ENCODE results near the gene TBCD. TPM values are rescaled to one million over a fixed set of nuclear protein-coding genes. Genes with fewer than 3 reads are reported as not detected.

TBCD gene
- total RNA-seq, 2 experiments from 2014 or later: 87.8 to 145 TPM

- no peak for DNase-seq (ENCODE audit: low spot score)
Measured at GRCh38 chr17:82959990-82960418, 208.1 kb downstream of the TBCD start.

GRCh38 chr17:82960419-82961271 lies 208.8 kb downstream of the TBCD start:
- no peaks in the 10 kb centered on the region for H3K9me2 ChIP-seq (ENCODE audit: insufficient read depth, low read length)
- H2AFZ ChIP-seq (ENCODE audit: low read length): no peak overlapping the region
- peaks cover 12% of the 10 kb centered on the region for H3K36me3 ChIP-seq (ENCODE audit: insufficient read depth, low read length)
- TF ChIP-seq, protein P1, sequence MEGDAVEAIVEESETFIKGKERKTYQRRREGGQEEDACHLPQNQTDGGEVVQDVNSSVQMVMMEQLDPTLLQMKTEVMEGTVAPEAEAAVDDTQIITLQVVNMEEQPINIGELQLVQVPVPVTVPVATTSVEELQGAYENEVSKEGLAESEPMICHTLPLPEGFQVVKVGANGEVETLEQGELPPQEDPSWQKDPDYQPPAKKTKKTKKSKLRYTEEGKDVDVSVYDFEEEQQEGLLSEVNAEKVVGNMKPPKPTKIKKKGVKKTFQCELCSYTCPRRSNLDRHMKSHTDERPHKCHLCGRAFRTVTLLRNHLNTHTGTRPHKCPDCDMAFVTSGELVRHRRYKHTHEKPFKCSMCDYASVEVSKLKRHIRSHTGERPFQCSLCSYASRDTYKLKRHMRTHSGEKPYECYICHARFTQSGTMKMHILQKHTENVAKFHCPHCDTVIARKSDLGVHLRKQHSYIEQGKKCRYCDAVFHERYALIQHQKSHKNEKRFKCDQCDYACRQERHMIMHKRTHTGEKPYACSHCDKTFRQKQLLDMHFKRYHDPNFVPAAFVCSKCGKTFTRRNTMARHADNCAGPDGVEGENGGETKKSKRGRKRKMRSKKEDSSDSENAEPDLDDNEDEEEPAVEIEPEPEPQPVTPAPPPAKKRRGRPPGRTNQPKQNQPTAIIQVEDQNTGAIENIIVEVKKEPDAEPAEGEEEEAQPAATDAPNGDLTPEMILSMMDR (conservative IDR thresholded peaks at IDR 0.05; ENCODE audit: low read length): no peak
- no peaks in the 10 kb centered on the region for H3K79me2 ChIP-seq (ENCODE audit: insufficient read depth, low read depth, low read length)
- POLR2A ChIA-PET: no interaction called here
- no peak overlapping the region for H3K27ac ChIP-seq (ENCODE audit: low read depth, low read length, poor library complexity, severe bottlenecking)
- BruUV-seq (replicated peaks): no TSS peak
- H4K20me1 ChIP-seq (ENCODE audit: insufficient read depth, low read length): no peaks in the 10 kb centered on the region
- H3K9me3 ChIP-seq (ENCODE audit: low read length): peaks cover 6% of the 10 kb centered on the region; the same call in 1 of the 2 replicates
- no peak for DNase-seq (ENCODE audit: low spot score)
- no peak overlapping the region for H3K4me3 ChIP-seq (ENCODE audit: low read depth, low read length, poor library complexity, severe bottlenecking)
- H3K4me2 ChIP-seq (ENCODE audit: low read length): no peak overlapping the region
- H3K4me1 ChIP-seq (ENCODE audit: insufficient read depth, low read length, poor library complexity, severe bottlenecking): peaks cover 26% of the 10 kb centered on the region
- intact Hi-C loops (cut with micrococcal nuclease; ENCODE audit: unreplicated experiment): no loop called here
- CTCF ChIA-PET (ENCODE audit: unreplicated experiment): interaction anchor here (0.6 kb wide), 1 partner anchor 29 kb away, joined by 3 read pairs; no protein-coding TSS in a partner anchor

More at GRCh38 chr17:82959990-82960418, 208.1 kb downstream of the TBCD start:
- no peak for TF ChIP-seq EZH2phosphoT487 (IDR thresholded peaks at IDR 0.05; ENCODE audit: borderline replicate concordance, low read depth, low read length)
- TF ChIP-seq, protein P1 (conservative IDR thresholded peaks at IDR 0.05; ENCODE audit: low read length): no peak
- POLR2A ChIA-PET: no interaction called here
- BruUV-seq (replicated peaks): no TSS peak
- CTCF ChIA-PET (ENCODE audit: unreplicated experiment): interaction anchor here (0.6 kb wide), 1 partner anchor 30 kb away, joined by 3 read pairs; no protein-coding TSS in a partner anchor
- intact Hi-C loops (cut with micrococcal nuclease; ENCODE audit: unreplicated experiment): no loop called here
- Histone ChIP-seq H3K36me3 (ENCODE audit: insufficient read depth, low read length) (peaks cover 9% of the 10 kb centered on the region), H4K20me1 (ENCODE audit: insufficient read depth, low read length) (no peaks in the 10 kb centered on the region), H3K4me2 (ENCODE audit: low read length) (no peak overlapping the region), H3K9me2 (ENCODE audit: insufficient read depth, low read length) (no peaks in the 10 kb centered on the region), H3K27ac (ENCODE audit: low read depth, low read length, poor library complexity, severe bottlenecking) (no peak overlapping the region), H3K9me3 (ENCODE audit: low read length) (peaks cover 5% of the 10 kb centered on the region; the same call in 1 of the 2 replicates), H3K4me1 (ENCODE audit: insufficient read depth, low read length, poor library complexity, severe bottlenecking) (peaks cover 20% of the 10 kb centered on the region), H3K4me3 (ENCODE audit: low read depth, low read length, poor library complexity, severe bottlenecking) (no peak overlapping the region), H2AFZ (ENCODE audit: low read length) (no peak overlapping the region), H3K79me2 (ENCODE audit: insufficient read depth, low read depth, low read length) (no peaks in the 10 kb centered on the region)

Measured in OCI-LY7 (cell line).